Right ventricle myocardium superior (tissue), 1 donor: ENCODE results near the gene ELP2. TPM values are rescaled to one million over a fixed set of nuclear protein-coding genes. Genes with fewer than 3 reads are reported as not detected.
"Not testable (repeated sequence)": the region's sequence is repeated elsewhere in the genome, so short reads cannot be mapped to it uniquely, and the experiment has no call there.

Source experiments
- ATAC-seq: fragments of 200-7000 bp; cut with Tn5 transposase; one replicate; pipeline ENCODE4 v1.9.1; 2020; ENCODE audit warnings: mild to moderate bottlenecking; ENCODE audit not compliant: poor library complexity
- DNase-seq: peaks from one replicate; pipeline ENCODE4 v3.0.0-alpha.2; 2020
- intact Hi-C: fragments of 100-400 bp; cut with DNase I; formaldehyde crosslinking; loops from one replicate; pipeline ENCODE4 v1.11.2; 2022
- total RNA-seq: library from RNA; stranded (reverse); fragmentation: NEBNext Ultra II Directional; extraction: Animal tissue kit (Norgen Biotek cat#: 25700); gene quantifications from one replicate; pipeline ENCODE4 v1.2.1, GENCODE V29; 2021
- donor health status: DM: no; HTN: yes; CAD: no; lungs with severe emphysema.

Gene ELP2
- total RNA-seq, 1 donor from 2014 or later = 47.6 TPM

GRCh38 chr18:36200354-36200771 is 70.7 kb downstream of the ELP2 start:
- DNase-seq (no peak), ATAC-seq (no peak)
- intact Hi-C loops = no loop called here

DNA sequence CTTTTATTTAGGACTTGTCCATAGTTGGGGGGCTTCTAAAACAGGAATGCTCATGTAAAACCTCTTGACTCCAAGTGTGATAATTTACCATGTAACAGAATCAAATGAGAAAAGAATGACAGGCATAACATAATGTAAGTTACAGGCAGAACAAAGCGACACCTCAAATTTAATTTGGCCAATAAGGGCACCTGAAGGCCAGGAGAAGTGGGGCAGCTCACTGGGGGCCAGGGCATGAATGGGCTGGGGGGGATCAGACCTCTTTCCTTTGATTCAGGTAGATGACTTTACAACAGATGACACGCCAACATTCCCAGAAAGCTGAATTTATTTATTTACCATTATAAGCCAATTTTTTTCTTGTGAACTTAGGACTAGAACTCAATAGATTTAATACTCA is 72.1 kb downstream of the ELP2 start:
- intact Hi-C loops = no loop called here
- ATAC-seq (no peak), DNase-seq (no peak)

- intact Hi-C loops = no loop called here
- no peak for ATAC-seq
- DNase-seq = no peak
Measured at GRCh38 chr18:36203360-36203895, 73.7 kb downstream of the ELP2 start.

GRCh38 chr18:36205166-36205565 is 75.5 kb downstream of the ELP2 start:
- intact Hi-C loops = no loop called here
- ATAC-seq = no peak
- DNase-seq = no peak

DNA sequence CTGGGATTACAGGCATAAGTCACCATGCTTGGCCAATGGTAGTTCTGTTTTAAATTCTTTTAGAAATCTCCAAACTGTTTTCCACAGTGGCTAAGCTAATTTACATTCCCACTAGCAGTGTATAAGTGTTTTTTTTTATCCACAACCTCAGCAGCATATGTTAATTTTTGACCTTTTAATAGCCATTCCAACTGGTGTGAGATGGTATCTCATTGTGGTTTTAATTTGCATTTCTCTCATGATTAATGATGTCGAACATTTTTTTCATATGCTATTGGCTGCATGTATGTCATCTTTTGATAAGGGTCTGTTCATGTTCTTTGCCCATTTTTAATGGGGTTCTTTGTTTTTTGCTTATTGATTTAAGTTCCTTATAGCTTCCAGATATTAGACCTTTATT is 77.6 kb downstream of the ELP2 start:
- DNase-seq (no peak), ATAC-seq (no peak)
- intact Hi-C loops = no loop called here

DNA sequence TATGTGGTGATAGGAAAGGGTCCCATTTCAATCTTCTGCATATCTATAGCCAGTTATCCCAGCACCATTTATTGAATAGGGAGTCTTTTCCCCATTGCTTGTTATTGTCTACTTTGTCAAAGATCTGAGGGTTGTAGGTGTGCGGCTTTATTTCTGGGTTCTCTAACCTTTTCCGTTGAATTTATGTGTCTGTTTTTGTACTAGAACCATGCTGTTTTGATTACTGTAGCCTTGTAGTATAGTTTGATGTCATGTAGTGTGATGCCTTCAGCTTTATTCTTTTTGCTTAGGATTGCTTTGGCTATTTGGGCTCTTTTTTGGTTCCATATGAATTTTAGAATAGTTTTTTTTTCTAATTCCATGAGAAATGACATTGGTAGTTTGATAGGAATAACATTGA is 78.3 kb downstream of the ELP2 start:
- ATAC-seq, DNase-seq, intact Hi-C loops: not testable (repeated sequence)

- DNase-seq (no peak), ATAC-seq (no peak)
- intact Hi-C loops = no loop called here
Measured at GRCh38 chr18:36211612-36212065, 81.9 kb downstream of the ELP2 start.

DNA sequence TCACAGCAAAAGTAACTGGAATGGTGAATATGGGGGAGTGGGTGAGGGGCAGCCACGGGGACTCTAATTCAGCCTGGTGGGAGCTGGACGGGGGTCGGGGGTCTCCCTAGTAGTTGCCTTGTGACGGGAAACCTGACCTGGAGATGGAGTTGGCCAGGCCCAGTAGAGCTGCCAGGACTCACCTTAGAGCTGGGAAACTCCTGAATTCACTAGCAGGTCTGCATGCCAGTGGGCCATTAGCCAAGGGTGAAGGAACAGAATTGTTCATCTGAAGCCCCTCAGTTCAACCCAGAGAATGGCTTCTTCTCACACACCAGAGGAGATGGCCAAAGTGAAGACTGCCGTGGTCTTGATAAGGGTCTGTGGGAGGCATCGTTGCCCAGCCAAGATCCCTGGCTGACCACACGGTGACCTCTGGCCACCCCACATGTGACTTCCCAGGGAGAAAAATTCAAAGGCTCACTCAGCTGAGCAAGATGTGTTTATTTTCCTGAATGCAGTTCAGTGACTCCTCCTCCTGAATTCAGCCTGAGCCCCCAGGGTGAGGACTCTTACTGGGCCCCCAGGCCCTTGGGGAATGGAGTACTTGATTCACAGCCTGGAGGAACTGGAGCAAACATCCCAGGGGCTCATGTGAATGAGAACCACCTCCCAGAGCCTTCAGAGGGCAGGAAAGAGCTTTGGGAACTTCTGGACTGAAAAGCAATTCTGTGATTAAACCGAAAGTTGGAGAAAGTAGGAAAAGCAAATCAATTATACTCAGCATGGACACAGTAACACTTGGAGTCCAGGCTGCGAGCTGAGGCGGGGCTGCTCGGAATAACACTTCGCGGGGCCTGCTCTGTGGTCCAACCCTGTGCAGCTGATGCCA is 82.8 kb downstream of the ELP2 start:
- ATAC-seq = peak; percentile 45
- intact Hi-C loops = no loop called here
- no peak for DNase-seq

- intact Hi-C loops = no loop called here
- ATAC-seq (no peak), DNase-seq (no peak)
Measured at GRCh38 chr18:36214811-36215210, 85.1 kb downstream of the ELP2 start.

GRCh38 chr18:36215577-36215976 is 85.9 kb downstream of the ELP2 start:
- no peak for DNase-seq
- no peak for ATAC-seq

DNA sequence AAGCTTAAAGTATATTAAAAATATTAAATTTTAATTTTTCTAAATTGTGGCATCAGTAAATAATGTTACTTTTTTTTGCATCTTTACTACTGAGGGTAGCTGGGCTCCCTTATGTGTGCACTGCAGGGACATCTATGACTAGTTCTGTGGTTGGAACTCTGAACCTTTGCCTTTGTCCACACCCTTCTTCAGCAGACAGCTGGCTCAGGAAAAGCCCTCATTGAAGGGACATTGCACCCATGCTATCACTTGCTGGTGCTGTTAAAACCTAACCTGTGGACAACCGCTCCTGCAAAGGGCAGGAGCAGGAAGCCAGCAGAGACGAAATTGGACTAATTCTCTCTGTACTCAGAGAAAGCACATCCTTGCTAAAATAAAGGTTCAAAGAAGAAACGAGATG is 87.6 kb downstream of the ELP2 start:
- intact Hi-C loops = no loop called here
- no peak for DNase-seq
- no peak for ATAC-seq

More at GRCh38 chr18:36215577-36215976, 85.9 kb downstream of the ELP2 start:
- intact Hi-C loops = no loop called here

DNA sequence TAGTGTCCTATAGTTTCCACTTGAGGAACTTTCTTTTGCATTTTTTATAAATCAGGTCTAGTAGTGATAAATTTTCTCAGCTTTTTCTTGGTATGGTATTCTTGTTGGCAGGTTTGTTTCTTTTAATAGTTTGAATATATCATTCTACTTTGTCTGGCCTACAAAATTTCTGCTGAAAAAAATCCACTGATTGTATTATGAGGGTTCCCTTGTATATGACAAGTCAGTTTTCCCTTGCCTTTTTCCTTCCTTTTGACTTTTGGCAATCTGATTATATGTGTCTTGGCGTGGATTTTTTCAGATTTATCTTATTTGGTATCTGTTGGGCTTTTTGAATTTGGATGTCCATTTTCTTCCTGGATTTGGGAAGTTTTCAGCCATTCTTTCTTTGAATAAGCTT is 99.5 kb downstream of the ELP2 start:
- DNase-seq = no peak
- no peak for ATAC-seq
- intact Hi-C loops = no loop called here

Other genes starting within 250 kb of the ELP2 start
- gene RPRD1A, start 62.3 kb upstream of the ELP2 start, total RNA-seq = 47.7 TPM
- gene SLC39A6, start 559 bp upstream of the ELP2 start, total RNA-seq = 11.4 TPM
- gene MOCOS, start 57.6 kb downstream of the ELP2 start, total RNA-seq = 0.40 TPM
- 317 TPM for gene FHOD3, start 167.8 kb downstream of the ELP2 start, total RNA-seq